Peyer's patch (tissue), 4 donors: ENCODE data around the gene PSMC6.

ENCODE experiments used
- CTCF ChIP-seq, 6 experiments: fragments of 450-650 bp in 4 of 6; fragments of 200-600 bp in 2 of 6; sonication (generic) in 1 of 6; IDR thresholded peaks; one replicate each; pipeline ENCODE4 v1.5.1; 2017 to 2019; ENCODE audit warnings: antibody characterized with exemption in 6 of 6, mild to moderate bottlenecking in 3 of 6, moderate library complexity in 1 of 6
- POLR2A ChIP-seq, 2 donors: fragments of 450-650 bp; IDR thresholded peaks; one replicate each; pipeline ENCODE4 v1.5.1; 2017; ENCODE audit warnings: antibody characterized with exemption in 2 of 2, mild to moderate bottlenecking in 2 of 2, moderate library complexity in 2 of 2

GRCh38 chr14:52729925-52730708 is 23.1 kb downstream of the PSMC6 start, which contains the start of gene STYX:
- TF ChIP-seq POLR2A (IDR thresholded peaks at IDR 0.05) (peak; percentile 65 to 87), CTCF (IDR thresholded peaks at IDR 0.05) (peak; percentile 27 to 47 (median 41))
